ENCODE data around the gene CRELD1.

GRCh38 chr3:9934235-9934621, 594 bp downstream of the CRELD1 start:
- TF ChIP-seq CTCF (IDR thresholded peaks at IDR 0.05) (peak; percentile 40), TEAD4 (IDR thresholded peaks at IDR 0.05; ENCODE audit: borderline replicate concordance, insufficient read depth) (no peak)
